Peyer's patch (tissue), 4 donors: ENCODE measurements around the gene PTGIR.

Experiments
- CTCF ChIP-seq, 6 experiments: fragments of 450-650 bp in 4 of 6; fragments of 200-600 bp in 2 of 6; sonication (generic) in 1 of 6; IDR thresholded peaks; one replicate each; pipeline ENCODE4 v1.5.1; 2017 to 2019; ENCODE audit warnings: antibody characterized with exemption in 6 of 6, mild to moderate bottlenecking in 3 of 6, moderate library complexity in 1 of 6
- POLR2A ChIP-seq, 2 donors: fragments of 450-650 bp; IDR thresholded peaks; one replicate each; pipeline ENCODE4 v1.5.1; 2017; ENCODE audit warnings: antibody characterized with exemption in 2 of 2, mild to moderate bottlenecking in 2 of 2, moderate library complexity in 2 of 2

GRCh38 chr19:46571495-46571894 lies 53.4 kb downstream of the PTGIR start:
- TF ChIP-seq CTCF (IDR thresholded peaks at IDR 0.05) (peak in 1 of 6 experiments; percentile 8), POLR2A (IDR thresholded peaks at IDR 0.05) (no peak)
